IMR-90 (cell line): ENCODE data around the gene ZMYND10.

Source experiments
- CHD1 ChIP-seq: IDR thresholded peaks from 2 replicates; pipeline ENCODE4 v1.6.1; 2012; ENCODE audit warnings: low read depth, low read length, improper control_type of control experiment
- FOS ChIP-seq: fragments of 150-350 bp; IDR thresholded peaks from 2 replicates; pipeline ENCODE4 v1.6.1; 2016; ENCODE audit warnings: low read depth, low read length
- POLR2A ChIP-seq: IDR thresholded peaks from 2 replicates; pipeline ENCODE4 v1.6.1; 2012; ENCODE audit warnings: mild to moderate bottlenecking, low read depth, low read length
- RAD21 ChIP-seq: IDR thresholded peaks from 2 replicates; pipeline ENCODE4 v1.6.1; 2012; ENCODE audit warnings: low read length, improper control_type of control experiment
- RFX5 ChIP-seq: IDR thresholded peaks from 2 replicates; pipeline ENCODE4 v1.8.0; 2012; ENCODE audit warnings: low read depth, mild to moderate bottlenecking, low read length, moderate library complexity
- SMC3 ChIP-seq: fragments of 150-350 bp; IDR thresholded peaks from 2 replicates; pipeline ENCODE4 v1.6.1; 2016; ENCODE audit warnings: low read depth, mild to moderate bottlenecking, antibody characterized with exemption, low read length, moderate library complexity
- TF ChIP-seq, protein P1 (sequence below): conservative IDR thresholded peaks from 2 replicates; pipeline ENCODE4 v1.5.1; 2012; ENCODE audit warnings: mild to moderate bottlenecking, low read depth, low read length, improper control_type of control experiment
- TF ChIP-seq, protein P2 (sequence below): fragments of 150-350 bp; IDR thresholded peaks from 2 replicates; pipeline ENCODE4 v1.6.1; 2017; ENCODE audit warnings: mild to moderate bottlenecking, antibody characterized with exemption, low read length, low read depth

DNA sequence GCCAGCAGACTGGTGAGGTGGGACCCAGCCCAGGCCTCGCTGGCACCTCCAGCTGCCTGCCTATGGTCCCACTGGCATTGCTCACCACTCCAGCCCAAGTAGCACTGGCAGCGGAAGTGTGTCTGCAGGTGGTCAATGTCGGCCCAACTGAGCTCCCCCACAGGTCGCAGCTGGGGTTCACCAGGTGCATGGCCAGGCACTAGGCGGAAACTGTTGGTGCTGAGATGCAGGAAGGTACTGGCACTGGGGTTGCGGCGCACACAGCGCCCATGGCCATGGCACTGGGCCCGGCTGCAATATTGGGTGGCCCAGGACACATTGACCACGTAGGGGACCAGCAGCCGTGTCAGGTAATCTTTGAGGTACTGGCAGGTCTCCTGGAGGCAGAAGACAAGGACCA, 27.4 kb downstream of the ZMYND10 start:
- TF ChIP-seq, protein P1, sequence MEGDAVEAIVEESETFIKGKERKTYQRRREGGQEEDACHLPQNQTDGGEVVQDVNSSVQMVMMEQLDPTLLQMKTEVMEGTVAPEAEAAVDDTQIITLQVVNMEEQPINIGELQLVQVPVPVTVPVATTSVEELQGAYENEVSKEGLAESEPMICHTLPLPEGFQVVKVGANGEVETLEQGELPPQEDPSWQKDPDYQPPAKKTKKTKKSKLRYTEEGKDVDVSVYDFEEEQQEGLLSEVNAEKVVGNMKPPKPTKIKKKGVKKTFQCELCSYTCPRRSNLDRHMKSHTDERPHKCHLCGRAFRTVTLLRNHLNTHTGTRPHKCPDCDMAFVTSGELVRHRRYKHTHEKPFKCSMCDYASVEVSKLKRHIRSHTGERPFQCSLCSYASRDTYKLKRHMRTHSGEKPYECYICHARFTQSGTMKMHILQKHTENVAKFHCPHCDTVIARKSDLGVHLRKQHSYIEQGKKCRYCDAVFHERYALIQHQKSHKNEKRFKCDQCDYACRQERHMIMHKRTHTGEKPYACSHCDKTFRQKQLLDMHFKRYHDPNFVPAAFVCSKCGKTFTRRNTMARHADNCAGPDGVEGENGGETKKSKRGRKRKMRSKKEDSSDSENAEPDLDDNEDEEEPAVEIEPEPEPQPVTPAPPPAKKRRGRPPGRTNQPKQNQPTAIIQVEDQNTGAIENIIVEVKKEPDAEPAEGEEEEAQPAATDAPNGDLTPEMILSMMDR, result no peak
- TF ChIP-seq RAD21 (no peak), POLR2A (no peak), RFX5 (no peak), CHD1 (no peak), SMC3 (no peak), FOS (no peak)
- TF ChIP-seq, protein P2, sequence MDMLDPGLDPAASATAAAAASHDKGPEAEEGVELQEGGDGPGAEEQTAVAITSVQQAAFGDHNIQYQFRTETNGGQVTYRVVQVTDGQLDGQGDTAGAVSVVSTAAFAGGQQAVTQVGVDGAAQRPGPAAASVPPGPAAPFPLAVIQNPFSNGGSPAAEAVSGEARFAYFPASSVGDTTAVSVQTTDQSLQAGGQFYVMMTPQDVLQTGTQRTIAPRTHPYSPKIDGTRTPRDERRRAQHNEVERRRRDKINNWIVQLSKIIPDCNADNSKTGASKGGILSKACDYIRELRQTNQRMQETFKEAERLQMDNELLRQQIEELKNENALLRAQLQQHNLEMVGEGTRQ, result no peak
